Activated naive CD4-positive, alpha-beta T cell (primary cell): ENCODE results near the gene KRTAP23-1.

Experiments used
- DNase-seq, 4 experiments: peaks; one replicate each; lab custom pipeline; 2025; lab: John Stamatoyannopoulos, UW

KRTAP23-1 gene

GRCh38 chr21:30348506-30348905, at the start of gene KRTAP23-1:
TSS of gene KRTAP23-1 (minus strand) at chr21:30348606. CDS start at chr21:30348606, 0 bp downstream.
- no peak for DNase-seq

DNA sequence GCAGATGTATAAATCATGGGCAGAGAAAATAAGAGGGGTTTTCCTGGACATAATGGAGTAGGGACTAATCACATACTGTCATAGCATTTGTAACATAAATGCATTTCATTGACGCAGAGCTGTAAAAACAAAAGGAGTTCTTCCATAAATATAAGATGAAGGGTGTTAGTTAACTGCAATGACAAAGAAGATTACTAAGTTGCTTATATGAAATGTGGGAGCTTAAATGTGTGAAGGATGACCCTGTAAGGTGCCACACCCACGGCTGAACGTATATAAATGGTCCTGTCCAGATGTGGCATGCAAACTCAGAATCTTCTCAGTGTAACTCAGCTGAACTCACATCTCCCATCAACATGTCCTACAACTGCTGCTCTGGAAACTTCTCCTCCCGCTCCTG, 47.3 kb upstream of the KRTAP23-1 start, which contains the start of gene KRTAP13-1:
TSS of gene KRTAP13-1 (plus strand) at position 301 of the 400 bp plus-strand sequence. CDS start at position 357, 56 bp downstream.
- DNase-seq, result no peak

GRCh38 chr21:30391492-30392025, 43.2 kb upstream of the KRTAP23-1 start:
- DNase-seq, result no peak

- no peak for DNase-seq
Measured at GRCh38 chr21:30382201-30382600, 33.8 kb upstream of the KRTAP23-1 start.

DNA sequence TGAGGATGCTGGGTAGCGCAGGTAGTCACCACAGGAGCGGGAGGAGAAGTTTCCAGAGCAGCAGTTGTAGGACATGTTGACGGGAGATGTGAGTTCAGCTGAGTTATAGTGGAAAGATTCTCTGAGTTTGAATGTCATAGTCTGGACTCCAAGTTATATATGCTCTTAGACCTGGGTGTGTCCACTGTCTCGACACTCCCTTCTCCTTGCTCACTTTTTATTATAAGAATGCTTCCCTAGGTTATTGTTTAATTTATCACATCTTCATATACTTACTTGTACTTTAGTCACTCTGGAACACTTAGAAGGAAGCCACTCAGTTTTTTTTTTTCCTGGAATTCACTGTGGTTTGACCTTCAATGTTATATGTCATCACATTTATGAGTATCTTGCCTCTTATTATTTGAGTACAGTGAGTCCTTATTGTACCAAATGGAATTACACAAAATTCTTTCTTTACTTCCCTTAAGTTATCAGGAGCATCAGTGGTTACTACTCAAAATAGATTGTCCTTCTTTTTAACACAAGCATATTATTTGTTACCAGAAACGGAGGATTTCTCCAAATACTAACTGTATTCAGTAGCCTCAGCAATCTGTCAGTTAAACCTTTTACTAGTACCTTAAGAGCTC, 23.8 kb upstream of the KRTAP23-1 start, which contains the start of gene KRTAP13-2:
TSS of gene KRTAP13-2 (minus strand) at position 133 of the 632 bp plus-strand sequence. CDS start at position 75, 58 bp downstream.
- no peak for DNase-seq

DNA sequence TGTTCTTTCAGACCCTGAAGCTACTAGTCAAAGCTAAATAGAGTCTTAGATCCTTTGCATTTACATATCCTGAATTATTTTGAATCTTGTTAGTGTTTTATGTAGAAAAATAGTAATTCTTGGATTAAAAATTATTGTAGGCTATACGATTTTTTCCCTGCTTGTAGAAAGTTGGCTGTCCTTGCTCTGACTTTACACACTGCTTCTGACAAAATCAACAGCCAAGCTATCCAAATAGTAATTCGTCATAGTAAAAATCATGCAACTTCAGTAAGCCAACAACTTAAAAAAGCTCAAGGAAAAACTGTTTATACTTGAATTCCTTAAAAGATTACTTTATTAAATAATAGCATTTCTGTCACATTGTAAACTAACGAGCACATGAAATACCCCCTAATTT, 7.5 kb upstream of the KRTAP23-1 start:
- DNase-seq, result no peak

DNA sequence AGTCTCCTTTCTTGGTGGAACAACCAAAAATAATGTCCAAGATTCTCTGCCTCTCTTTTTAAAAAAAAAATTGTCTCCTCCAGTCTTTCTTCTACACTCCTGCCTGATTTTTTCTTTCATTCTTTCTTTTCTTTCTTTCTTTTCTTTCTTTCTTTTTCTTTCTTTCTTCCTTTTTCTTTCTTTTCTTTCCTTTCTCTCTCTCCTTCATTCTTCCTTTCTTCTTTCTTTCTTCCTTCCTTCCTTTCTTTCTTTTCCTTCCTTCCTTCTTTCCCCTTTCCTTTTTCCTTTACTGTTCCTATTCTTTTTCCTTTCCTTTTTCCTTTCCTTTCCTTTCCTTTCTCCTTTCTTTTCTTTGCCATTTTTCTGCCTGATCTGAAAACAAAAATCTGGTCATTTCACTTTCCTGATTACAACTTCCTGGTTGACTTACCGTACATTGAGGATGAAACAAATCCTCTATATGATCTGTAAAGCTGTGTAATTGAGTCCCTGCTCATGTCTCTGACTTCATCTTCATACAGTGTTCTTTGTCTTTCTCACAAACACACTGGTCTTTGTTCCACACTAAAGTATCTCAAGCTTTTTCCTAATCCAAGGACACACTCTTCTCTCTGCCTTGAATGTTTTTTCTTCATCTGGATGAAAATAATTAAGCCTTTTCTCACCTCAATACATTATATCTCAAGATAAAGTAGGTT, 6.1 kb upstream of the KRTAP23-1 start:
- DNase-seq, result no peak

DNA sequence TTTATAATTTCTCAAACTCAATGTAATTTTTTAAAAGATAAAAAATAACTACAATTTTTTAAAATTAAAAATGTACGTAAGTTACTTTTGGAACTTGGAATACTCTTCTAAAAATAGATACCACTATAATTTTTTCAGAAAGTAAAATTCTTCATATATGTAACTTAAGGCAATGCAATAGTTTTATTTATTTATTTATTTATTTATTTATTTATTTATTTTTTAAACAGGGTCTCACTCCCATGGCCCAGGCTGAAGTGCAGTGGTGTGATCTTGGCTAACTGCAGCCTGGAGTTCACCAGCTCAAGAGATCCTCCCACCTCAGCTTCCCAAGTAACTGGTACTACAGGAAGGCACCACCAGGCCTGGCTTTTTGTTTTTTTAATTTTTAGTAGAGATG, 3.1 kb upstream of the KRTAP23-1 start:
- DNase-seq, result no peak

DNA sequence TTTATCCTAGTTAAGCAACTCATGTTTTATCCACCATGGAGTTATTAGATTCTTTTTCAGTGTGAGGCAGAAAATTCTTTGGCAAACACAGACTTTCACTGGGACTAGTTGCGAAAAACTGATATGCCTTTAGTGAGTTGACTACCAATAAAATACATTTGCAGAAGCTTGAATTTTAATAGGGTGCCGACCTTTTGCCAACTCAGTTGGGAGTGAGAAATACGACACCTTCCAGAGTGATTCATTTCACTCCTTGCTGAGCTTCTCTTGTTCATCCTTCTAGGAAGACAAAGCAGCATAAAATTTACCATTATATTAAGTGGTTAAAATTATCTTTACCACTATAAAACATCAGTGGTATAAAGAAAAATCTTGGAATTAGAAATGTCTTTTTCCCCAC, 1.2 kb upstream of the KRTAP23-1 start:
- no peak for DNase-seq

DNA sequence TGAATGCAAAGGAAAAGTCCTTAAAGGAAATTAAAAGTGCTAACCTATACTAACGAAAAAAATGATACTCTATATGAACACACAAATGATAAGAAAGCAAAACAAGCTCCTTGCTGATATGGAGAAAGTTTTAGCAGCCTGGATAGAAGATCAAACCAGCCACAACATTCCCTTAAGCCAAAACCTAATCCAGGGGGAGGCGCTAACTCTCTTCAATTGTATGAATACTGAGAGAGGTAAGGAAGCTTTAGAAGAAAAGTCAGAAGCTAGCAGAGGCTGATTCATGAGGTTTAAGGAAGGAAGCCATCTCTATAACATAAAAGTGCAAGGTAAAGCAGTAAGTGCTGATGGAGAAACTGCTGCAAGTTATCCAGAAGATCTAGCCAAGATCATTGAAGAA, 3.4 kb downstream of the KRTAP23-1 start:
- no peak for DNase-seq

DNA sequence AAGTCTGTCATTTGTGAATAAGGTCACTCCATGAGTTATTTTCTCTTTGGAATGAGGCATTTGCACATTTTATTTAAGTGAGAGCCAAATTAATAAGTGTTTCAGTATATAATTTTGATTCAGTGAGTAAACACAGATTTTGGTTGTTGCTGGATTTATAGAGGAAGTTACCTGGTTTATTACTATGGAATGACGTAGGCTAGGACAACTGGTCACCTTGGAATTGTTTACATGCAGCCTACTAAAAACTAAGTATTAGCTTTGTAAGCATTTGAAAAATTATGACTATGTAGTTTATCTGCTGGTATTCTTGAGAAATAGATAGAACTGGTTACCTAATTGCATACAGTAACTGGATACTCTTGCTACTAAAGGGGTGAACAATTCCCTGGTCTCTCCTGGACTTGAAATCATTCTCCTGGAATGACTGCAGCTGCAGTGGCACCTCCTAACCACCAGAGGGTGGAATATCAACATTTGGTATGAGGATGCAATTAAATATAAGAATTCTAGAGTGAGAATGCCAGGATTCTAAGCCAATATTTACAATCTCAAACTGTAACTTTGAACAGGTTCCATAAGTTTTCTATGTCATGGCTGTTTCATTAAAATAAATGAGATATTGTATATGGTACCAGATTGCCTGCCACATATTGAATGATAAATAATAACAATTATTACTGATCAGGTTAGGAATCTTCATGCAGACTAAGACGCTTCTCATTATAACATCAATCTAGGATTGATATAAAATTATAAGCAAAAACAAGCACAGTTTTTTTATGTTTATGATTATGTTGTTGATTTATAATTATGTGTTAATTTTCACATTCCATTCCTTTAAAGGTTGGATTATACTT, 7.5 kb downstream of the KRTAP23-1 start:
- peak in 1 of 4 experiments; percentile 1 for DNase-seq

DNA sequence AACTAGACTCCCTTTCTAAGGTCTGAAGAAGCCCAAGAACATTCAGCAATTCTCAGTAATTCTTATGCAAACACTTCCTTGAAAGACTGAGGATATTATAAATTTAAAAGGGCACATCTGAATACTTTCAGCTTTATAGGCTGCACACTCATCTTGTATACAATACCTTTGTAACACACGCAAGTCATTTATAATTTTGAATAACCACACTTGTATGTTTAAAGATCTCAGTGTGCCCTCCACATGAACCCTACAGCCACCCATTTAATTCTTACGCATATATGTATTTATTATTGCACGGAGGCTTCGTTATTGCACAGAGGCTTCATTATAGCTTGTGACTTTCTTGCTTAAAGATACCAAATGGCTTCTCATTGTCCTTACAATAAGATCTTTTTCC, 9.7 kb downstream of the KRTAP23-1 start:
- no peak for DNase-seq

DNA sequence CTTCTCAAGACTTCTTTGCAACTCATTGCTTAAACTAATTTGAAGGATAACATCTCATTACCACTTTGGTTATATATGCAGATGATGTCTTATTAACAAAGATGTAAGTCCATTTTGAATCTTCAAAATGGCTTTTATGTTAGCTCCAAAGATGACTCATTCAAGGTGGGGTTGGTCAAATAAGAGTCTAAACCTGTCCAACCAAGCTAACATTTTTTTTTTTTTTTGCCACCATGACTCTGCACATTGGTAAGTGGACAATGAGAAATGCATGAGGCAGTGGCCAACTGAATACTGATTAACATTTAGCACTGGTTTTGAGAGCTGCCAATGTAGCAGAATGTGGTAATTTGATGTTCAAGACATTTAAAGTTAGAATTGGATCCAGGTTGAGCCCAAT, 10.6 kb downstream of the KRTAP23-1 start:
- DNase-seq, result no peak

- no peak for DNase-seq
Measured at GRCh38 chr21:30337276-30337744, 11.1 kb downstream of the KRTAP23-1 start, which contains the start of gene KRTAP27-1. TSS of gene KRTAP27-1 (minus strand) at chr21:30337694. CDS start at chr21:30337668, 26 bp downstream.

GRCh38 chr21:30336596-30336995, 11.8 kb downstream of the KRTAP23-1 start:
- DNase-seq, result no peak

GRCh38 chr21:30333736-30334135, 14.7 kb downstream of the KRTAP23-1 start:
- DNase-seq, result no peak

DNA sequence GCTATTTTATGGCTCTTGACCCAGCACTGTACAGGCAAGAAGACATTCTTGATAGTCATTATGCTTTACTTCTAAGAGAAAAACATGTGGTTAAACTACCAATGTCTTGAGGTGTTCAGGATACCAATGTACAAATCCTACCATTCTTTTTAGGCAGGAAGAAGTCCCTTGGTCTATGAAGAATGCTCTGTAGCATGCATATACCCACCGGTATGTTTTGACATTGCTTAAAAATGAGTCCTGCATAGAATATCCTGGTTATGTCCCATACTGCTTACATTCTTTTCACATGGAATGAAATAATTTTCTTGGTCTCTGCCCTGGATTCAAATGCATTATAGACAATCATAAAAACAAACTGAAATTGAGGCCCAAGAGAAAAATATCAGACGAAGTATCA, 15.7 kb downstream of the KRTAP23-1 start:
- no peak for DNase-seq

- no peak for DNase-seq
Measured at GRCh38 chr21:30329203-30329875, 19.1 kb downstream of the KRTAP23-1 start.

DNA sequence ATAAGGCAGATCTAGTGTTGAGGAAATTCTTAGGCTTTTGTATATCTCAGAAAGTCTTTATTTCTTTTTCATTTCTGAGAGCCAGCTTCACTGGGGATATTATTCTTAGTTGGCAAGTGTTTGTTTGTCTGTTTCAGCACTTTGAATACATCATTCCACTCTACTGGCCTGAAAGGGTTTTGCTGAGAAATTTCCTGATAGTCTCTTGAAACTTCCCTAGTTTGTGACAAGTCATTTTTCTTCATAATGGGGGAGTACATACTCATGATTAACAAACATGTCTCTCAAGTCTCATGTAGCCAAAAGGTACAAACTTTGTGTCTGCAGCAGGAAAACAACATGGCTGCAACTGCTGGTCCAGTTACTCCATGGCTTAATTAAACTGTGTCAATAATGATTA, 22.0 kb downstream of the KRTAP23-1 start:
- DNase-seq, result no peak

GRCh38 chr21:30320215-30320614, 28.2 kb downstream of the KRTAP23-1 start, which contains the start of gene KRTAP26-1:
TSS of gene KRTAP26-1 (minus strand) at chr21:30320315. CDS start at chr21:30320035, 280 bp downstream.
- DNase-seq, result no peak

GRCh38 chr21:30315701-30316100, 32.7 kb downstream of the KRTAP23-1 start:
- no peak for DNase-seq
